Activated CD4-positive, alpha-beta T cell treated with anti-CD3 and anti-CD28 coated beads, Interleukin-2, Interleukin-6, amounts not matched to agents 100 ng/mL and 50 ng/mL, durations not matched to agents 16 hours and 8 hours (primary cell): ENCODE data around the gene TACR1.
"Not testable (repeated sequence)": the region's sequence is repeated elsewhere in the genome, so short reads cannot be mapped to it uniquely, and the experiment has no call there.

ENCODE experiments used
- DNase-seq: peaks from one replicate; pipeline ENCODE4 v3.0.0-alpha.2; 2020

Gene TACR1

GRCh38 chr2:75079575-75079974, 119.7 kb downstream of the TACR1 start:
- DNase-seq: no peak

- DNase-seq: no peak
These were observed 121.4 kb downstream of the TACR1 start for GRCh38 chr2:75077909-75078308.

- no peak for DNase-seq
These were observed 123.2 kb downstream of the TACR1 start for GRCh38 chr2:75076088-75076487.

- DNase-seq: no peak
These were observed 124.6 kb downstream of the TACR1 start for GRCh38 chr2:75074708-75075107.

- no peak for DNase-seq
These were observed 125.1 kb downstream of the TACR1 start for GRCh38 chr2:75074228-75074627.

- no peak for DNase-seq
These were observed 127.6 kb downstream of the TACR1 start for GRCh38 chr2:75071766-75072165.

GRCh38 chr2:75068546-75068945, 130.8 kb downstream of the TACR1 start:
- DNase-seq: no peak

- no peak for DNase-seq
These were observed 131.8 kb downstream of the TACR1 start for GRCh38 chr2:75067506-75067905.

GRCh38 chr2:75066121-75066902, 133.0 kb downstream of the TACR1 start:
- DNase-seq: no peak

GRCh38 chr2:75065402-75066008, 133.8 kb downstream of the TACR1 start:
- DNase-seq: peak; percentile 9

GRCh38 chr2:75064691-75065396, 134.5 kb downstream of the TACR1 start:
- DNase-seq: peak; percentile 61

- DNase-seq: no peak
These were observed 135.4 kb downstream of the TACR1 start for GRCh38 chr2:75063906-75064305.

- DNase-seq: no peak
These were observed 140.9 kb downstream of the TACR1 start for GRCh38 chr2:75058427-75058826.

- not testable (repeated sequence) for DNase-seq
These were observed 142.2 kb downstream of the TACR1 start for GRCh38 chr2:75057150-75057549.

GRCh38 chr2:75055820-75056675, 143.3 kb downstream of the TACR1 start:
- peak; percentile 45 for DNase-seq

GRCh38 chr2:75055142-75055819, 144.0 kb downstream of the TACR1 start:
- DNase-seq: no peak

- no peak for DNase-seq
These were observed 145.0 kb downstream of the TACR1 start for GRCh38 chr2:75054296-75054695.

- DNase-seq: peak; percentile 31
These were observed 145.7 kb downstream of the TACR1 start for GRCh38 chr2:75053484-75054112.

- DNase-seq: no peak
These were observed 151.2 kb downstream of the TACR1 start for GRCh38 chr2:75047992-75048625.

GRCh38 chr2:75047189-75047991, 151.9 kb downstream of the TACR1 start:
- DNase-seq: no peak
